IgD-negative memory B cell (primary cell): ENCODE measurements around the gene FCSK. TPM values are rescaled to one million over a fixed set of nuclear protein-coding genes. Genes with fewer than 3 reads are reported as not detected.
A peak's percentile ranks its signal among the peaks of the same experiment; 100 is the strongest.

Experiments
- H3K27ac Mint-ChIP-seq, 3 donors: one replicate each; pipeline ENCODE4 v1.8.0; 2020 to 2022; ENCODE audit warnings: mild to moderate bottlenecking in 3 of 3, mixed read lengths in 3 of 3, moderate library complexity in 1 of 3
- H3K27me3 Mint-ChIP-seq: one replicate; pipeline ENCODE4 v1.8.0; 2021; ENCODE audit warnings: mixed read lengths
- H3K36me3 Mint-ChIP-seq: one replicate; pipeline ENCODE4 v1.8.0; 2020; ENCODE audit warnings: mild to moderate bottlenecking, mixed read lengths
- H3K4me1 Mint-ChIP-seq, 3 donors: one replicate each; pipeline ENCODE4 v1.8.0; 2020 to 2022; ENCODE audit warnings: mixed read lengths in 3 of 3, mild to moderate bottlenecking in 1 of 3
- H3K4me3 Mint-ChIP-seq, 4 donors: one replicate each; pipeline ENCODE4 v1.8.0; 2020 to 2022; ENCODE audit warnings: mild to moderate bottlenecking in 4 of 4, mixed read lengths in 4 of 4, moderate library complexity in 3 of 4
- H3K9me3 Mint-ChIP-seq, 3 donors: one replicate each; pipeline ENCODE4 v1.8.0; 2020 to 2021; ENCODE audit warnings: mixed read lengths in 3 of 3, mild to moderate bottlenecking in 1 of 3
- polyA plus RNA-seq: library from polyadenylated mRNA; unstranded; fragments of 300-500 nt; fragmentation: Illumina TruSeq; gene quantifications from one replicate; pipeline ENCODE4 v1.2.3, GENCODE V29; 2021

The FCSK gene
- polyA plus RNA-seq, 1 donor from 2014 or later, result 4.6 TPM

DNA sequence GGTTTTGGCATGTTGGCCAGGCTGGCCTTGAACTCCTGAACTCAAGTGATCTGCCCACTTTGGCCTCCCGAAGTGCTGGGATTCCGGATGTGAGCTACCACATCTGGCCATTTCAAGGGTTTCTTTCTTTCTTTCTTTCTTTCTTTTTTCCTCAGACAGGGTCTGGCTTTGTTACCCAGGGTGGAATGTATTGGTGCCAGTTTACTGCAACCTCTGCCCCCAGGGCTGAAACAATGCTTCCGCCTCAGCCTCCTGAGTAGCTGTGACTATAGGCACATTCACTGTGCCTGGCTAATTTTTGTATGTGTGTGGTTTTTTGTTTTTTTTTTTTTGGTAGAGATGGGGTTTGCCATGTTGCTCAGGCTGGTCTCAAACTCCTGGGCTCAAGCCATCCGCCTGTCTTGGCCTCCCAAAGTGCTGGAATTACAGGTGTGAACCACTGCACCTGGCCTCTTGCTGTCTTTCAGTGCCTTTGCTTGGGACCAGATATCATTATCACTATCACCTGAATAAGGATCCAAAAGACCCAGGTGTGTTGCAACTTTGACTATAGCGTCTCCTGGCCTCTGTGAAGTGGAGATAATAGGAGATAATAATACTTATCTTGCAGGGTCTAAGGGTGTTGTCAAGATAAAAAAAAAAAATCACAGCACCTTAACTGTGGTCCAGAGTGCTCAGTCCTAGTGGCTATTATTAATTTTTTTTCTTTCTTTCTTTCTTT lies 3.2 kb downstream of the FCSK start:
- H3K27me3 Mint-ChIP-seq, result no peaks in the 10 kb centered on the region
- peaks cover 10 to 14% (median 10%) of the 10 kb centered on the region in 3 donors for H3K4me1 Mint-ChIP-seq
- no peak overlapping the region for H3K27ac Mint-ChIP-seq
- H3K36me3 Mint-ChIP-seq, result peaks cover 2% of the 10 kb centered on the region
- no peaks in the 10 kb centered on the region for H3K9me3 Mint-ChIP-seq
- peak overlapping the region in 1 of 4 donors; percentile 59 for H3K4me3 Mint-ChIP-seq

DNA sequence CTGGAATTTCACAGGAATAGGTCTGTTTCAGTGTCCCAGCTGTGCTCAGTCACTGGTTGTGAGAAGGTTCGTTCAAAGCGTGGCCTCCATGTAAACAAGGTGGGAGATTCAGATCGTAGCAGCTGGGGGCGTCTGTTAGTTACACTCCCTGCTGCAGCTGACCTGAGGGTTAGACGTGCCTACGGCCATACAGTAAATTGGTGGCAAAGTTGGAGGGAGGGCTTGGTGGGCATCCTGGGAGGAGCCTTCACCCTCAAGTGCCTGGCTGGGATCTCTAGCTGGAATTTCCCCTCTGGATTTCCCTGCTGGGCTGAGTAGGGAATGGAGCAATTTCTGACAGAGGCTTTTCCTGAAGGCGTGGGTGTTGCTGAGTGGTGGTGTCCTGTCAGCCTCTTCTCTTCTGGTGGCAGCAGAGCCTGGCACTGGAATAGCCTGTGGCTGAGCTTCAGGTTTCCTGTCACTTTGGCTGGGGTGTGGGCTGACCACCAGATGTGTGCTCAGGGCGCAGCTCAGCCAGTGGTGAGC lies 6.4 kb downstream of the FCSK start:
- no peak overlapping the region for H3K4me3 Mint-ChIP-seq

DNA sequence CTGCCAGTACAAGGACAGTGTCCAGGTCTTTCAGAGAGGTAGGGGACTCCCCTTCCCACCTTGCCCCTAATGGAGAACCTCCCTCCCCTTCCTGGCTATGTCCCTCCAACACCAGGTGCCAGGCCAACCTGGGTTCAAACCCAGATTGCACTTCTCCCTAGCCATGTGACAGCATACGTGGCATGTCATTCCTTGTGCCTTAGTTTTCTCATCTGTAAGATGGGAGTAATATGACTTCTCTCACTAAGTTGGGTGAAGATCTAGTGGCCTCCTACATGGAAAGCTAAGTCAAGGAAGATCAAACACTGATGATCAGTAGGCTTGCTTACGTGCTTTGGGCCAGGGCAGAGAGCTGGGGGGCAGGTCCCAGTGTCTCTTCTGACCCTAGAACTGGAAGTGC lies 8.8 kb downstream of the FCSK start:
- H3K4me1 Mint-ChIP-seq, result peaks cover 0 to 2% (median 0%) of the 10 kb centered on the region in 3 donors

More for the DNA sequence above, 6.4 kb downstream of the FCSK start:
- Mint-ChIP-seq H3K9me3 (no peaks in the 10 kb centered on the region), H3K27ac (no peak overlapping the region), H3K4me1 (peaks cover 2 to 5% (median 5%) of the 10 kb centered on the region in 3 donors), H3K27me3 (no peaks in the 10 kb centered on the region), H3K36me3 (peaks cover 2% of the 10 kb centered on the region)

DNA sequence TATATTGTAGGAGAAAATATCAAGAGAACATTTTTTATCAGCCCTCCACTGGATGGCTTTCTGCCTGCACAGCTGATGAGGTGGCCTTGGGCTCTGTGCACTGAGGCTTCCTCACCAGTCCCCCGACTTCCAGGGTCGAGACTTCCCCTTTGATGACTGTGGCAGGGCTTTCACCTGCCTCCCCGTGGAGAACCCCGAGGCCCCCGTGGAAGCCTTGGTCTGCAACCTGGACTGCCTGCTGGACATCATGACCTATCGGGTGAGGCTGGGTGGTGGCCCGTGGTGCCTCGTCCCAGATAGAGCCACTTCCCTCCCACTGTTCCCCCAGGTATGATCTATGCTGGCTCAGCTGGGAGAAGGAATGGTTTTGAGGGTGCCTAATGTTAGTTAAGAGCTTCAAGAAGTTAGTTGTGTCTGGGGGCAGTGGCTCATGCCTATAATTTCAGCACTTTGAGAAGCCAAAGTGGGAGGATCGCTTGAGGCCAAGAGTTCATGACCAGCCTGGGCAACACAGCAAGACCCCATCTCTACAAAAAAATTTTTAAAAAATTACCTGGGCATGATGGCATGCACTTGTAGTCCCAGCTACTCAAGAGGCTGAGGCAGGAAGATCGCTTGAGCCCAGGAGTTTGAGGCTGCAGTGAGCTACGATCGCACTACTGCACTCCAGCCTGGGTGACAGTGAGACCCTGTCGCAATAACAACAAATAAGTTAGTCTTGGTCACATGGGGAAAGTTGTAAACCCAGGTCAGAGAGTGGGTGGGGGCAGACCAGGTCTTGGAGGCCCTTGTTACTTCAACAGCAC lies 11.8 kb downstream of the FCSK start:
- H3K27me3 Mint-ChIP-seq, result no peaks in the 10 kb centered on the region
- H3K36me3 Mint-ChIP-seq, result peaks cover 2% of the 10 kb centered on the region
- H3K9me3 Mint-ChIP-seq, result no peaks in the 10 kb centered on the region
- H3K4me3 Mint-ChIP-seq, result no peak overlapping the region
- H3K4me1 Mint-ChIP-seq, result peaks cover 0 to 2% (median 0%) of the 10 kb centered on the region in 3 donors
- no peak overlapping the region for H3K27ac Mint-ChIP-seq

More for the DNA sequence above, 8.8 kb downstream of the FCSK start:
- Mint-ChIP-seq H3K27ac (no peak overlapping the region), H3K27me3 (no peaks in the 10 kb centered on the region), H3K4me3 (no peak overlapping the region), H3K9me3 (no peaks in the 10 kb centered on the region), H3K36me3 (peaks cover 2% of the 10 kb centered on the region)

- no peak overlapping the region for H3K27ac Mint-ChIP-seq
- no peak overlapping the region for H3K4me3 Mint-ChIP-seq
- no peaks in the 10 kb centered on the region for H3K27me3 Mint-ChIP-seq
- H3K36me3 Mint-ChIP-seq, result peaks cover 2% of the 10 kb centered on the region
- H3K9me3 Mint-ChIP-seq, result no peaks in the 10 kb centered on the region
- no peaks in the 10 kb centered on the region for H3K4me1 Mint-ChIP-seq
Observed at GRCh38 chr16:70466805-70467076, 12.3 kb downstream of the FCSK start.

DNA sequence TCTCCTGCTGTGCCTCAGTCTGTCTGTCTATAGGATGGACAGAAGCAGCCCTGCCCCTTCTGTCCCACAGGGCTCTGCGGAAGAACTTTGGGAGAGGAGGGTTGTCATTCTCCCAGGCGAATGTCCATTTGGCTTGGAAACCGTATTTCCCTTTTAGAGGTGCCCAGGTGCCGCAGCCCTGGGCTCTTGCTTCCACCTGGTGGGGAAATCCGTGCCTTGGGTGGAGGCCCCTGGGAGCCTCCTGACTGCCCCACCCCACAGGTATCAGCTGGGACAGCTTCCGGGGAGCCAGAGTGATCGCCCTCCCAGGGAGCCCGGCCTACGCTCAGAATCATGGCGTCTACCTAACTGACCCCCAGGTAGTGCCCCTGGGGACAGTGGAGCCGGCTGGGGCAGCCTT lies 12.7 kb downstream of the FCSK start:
- Mint-ChIP-seq H3K27me3 (no peaks in the 10 kb centered on the region), H3K27ac (no peak overlapping the region), H3K9me3 (no peaks in the 10 kb centered on the region), H3K4me1 (no peaks in the 10 kb centered on the region), H3K4me3 (no peak overlapping the region), H3K36me3 (no peaks in the 10 kb centered on the region)

DNA sequence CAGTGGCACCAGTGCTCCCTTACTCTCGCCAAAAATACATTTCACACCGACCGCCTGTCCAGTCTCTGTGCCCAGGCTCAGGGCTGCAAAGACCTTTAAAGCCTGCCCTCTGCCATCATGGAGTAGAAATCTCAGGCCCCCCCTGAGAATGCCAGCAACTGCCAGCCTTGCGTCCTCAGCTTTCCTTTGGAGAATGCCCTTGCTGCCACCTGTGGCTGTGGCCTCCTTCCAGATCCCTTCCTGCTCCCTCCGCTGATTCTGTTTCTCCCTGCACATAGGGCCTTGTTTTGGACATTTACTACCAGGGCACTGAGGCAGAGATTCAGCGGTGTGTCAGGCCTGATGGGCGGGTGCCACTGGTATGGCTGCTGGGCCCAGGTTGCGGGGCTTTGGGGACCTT lies 13.2 kb downstream of the FCSK start:
- H3K9me3 Mint-ChIP-seq, result no peaks in the 10 kb centered on the region
- no peaks in the 10 kb centered on the region for H3K27me3 Mint-ChIP-seq
- H3K27ac Mint-ChIP-seq, result no peak overlapping the region
- H3K36me3 Mint-ChIP-seq, result no peaks in the 10 kb centered on the region
- no peak overlapping the region for H3K4me3 Mint-ChIP-seq
- no peaks in the 10 kb centered on the region for H3K4me1 Mint-ChIP-seq

GRCh38 chr16:70468776-70469525 lies 14.6 kb downstream of the FCSK start:
- H3K36me3 Mint-ChIP-seq, result no peaks in the 10 kb centered on the region
- H3K27me3 Mint-ChIP-seq, result no peaks in the 10 kb centered on the region
- H3K4me1 Mint-ChIP-seq, result no peaks in the 10 kb centered on the region
- H3K4me3 Mint-ChIP-seq, result no peak overlapping the region
- H3K9me3 Mint-ChIP-seq, result no peaks in the 10 kb centered on the region
- peak overlapping the region in 1 of 3 donors; percentile 73 for H3K27ac Mint-ChIP-seq

DNA sequence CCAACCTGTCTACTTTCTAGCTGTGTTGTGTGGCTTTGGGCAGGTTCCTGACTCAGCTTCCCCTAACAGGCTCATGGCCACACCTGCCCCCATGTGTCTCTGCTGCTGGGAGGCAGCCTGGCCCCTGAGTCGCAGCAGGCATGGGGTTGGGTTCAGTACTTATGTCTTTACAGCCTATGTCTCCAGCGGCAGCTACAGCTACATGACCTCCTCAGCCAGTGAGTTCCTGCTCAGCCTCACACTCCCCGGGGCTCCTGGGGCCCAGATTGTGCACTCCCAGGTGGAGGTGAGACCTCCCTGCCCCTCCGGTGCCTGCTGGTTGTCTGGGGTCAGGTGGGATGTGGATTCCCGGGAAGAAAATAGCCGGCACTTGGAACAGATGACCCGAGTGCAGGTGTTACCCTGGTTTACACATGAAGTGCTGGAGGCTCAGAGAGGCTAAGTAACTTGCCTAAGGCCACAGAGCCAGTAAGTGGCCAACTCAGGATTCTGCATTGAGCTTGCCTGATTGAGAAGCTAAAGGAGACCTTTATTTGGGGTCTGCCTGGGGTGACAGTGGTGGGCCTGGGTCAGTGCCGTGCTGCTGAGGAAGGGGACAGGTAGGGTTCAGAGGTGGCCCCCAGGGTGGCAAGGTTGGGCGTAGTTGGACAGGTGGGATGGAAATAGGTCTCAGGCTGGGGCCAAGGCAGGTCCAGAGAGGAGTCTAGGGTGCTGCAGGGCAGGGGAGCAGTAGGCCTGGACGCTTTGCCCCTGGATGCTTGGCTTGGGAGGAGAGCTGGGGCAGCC lies 15.9 kb downstream of the FCSK start:
- no peak overlapping the region for H3K27ac Mint-ChIP-seq

GRCh38 chr16:70470927-70471341 lies 16.5 kb downstream of the FCSK start:
- peaks cover 1% of the 10 kb centered on the region for H3K36me3 Mint-ChIP-seq
- H3K9me3 Mint-ChIP-seq, result no peaks in the 10 kb centered on the region
- no peaks in the 10 kb centered on the region for H3K4me1 Mint-ChIP-seq
- H3K27ac Mint-ChIP-seq, result no peak overlapping the region
- H3K4me3 Mint-ChIP-seq, result no peak overlapping the region
- H3K27me3 Mint-ChIP-seq, result no peaks in the 10 kb centered on the region

More for the DNA sequence above, 15.9 kb downstream of the FCSK start:
- H3K36me3 Mint-ChIP-seq, result no peaks in the 10 kb centered on the region
- H3K9me3 Mint-ChIP-seq, result no peaks in the 10 kb centered on the region
- no peaks in the 10 kb centered on the region for H3K4me1 Mint-ChIP-seq
- no peak overlapping the region for H3K4me3 Mint-ChIP-seq
- no peaks in the 10 kb centered on the region for H3K27me3 Mint-ChIP-seq

- Mint-ChIP-seq H3K27me3 (no peaks in the 10 kb centered on the region), H3K27ac (no peak overlapping the region)
Observed at GRCh38 chr16:70472786-70473433, 18.5 kb downstream of the FCSK start.

DNA sequence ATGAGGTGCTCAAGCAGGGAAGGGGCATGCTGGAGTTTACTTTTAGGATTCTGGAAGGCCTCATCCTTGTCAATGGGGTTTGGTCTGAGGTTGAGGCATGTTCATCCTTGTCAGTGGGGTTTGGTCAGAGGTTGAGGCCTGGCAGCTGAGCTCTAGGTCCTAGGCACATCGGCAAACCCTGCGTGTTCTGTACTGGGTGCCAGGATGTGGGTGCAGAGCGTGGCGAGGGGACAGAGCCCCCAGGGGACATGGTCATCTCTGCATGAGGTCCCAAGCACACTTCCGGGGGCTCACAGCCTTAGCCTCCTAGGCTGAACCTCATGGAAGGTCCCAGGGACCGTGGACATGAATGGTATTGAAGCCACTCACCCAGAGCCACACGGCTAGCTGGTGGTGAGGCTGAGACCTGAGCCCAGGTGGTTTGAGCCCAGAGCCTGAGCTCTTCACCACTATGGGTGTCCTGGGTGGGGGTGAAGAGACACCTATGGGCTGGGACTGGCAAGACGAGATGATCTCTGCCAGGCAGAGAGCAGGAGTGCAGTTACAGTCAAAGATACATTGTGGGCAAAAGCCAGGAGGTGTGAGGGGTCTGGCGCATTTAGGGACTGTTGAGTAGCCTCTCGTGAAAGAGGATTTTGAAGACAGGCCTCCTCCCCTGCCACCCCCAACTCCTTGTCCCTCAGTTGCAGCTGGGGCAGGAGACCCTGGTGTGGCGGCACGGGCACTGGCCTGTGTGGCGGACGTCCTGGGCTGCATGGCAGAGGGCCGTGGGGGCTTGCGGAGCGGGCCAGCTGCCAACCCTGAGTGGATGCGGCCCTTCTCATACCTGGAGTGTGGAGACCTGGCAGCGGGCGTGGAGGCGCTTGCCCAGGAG lies 19.3 kb downstream of the FCSK start:
- H3K27ac Mint-ChIP-seq, result peak overlapping the region in 1 of 3 donors; percentile 95
- H3K4me1 Mint-ChIP-seq, result peaks cover 0 to 5% (median 0%) of the 10 kb centered on the region in 3 donors
- no peaks in the 10 kb centered on the region for H3K27me3 Mint-ChIP-seq
- H3K4me3 Mint-ChIP-seq, result peak overlapping the region in 1 of 4 donors; percentile 23
- H3K9me3 Mint-ChIP-seq, result no peaks in the 10 kb centered on the region
- H3K36me3 Mint-ChIP-seq, result peaks cover 1% of the 10 kb centered on the region

More at GRCh38 chr16:70472786-70473433, 18.5 kb downstream of the FCSK start:
- Mint-ChIP-seq H3K36me3 (peaks cover 1% of the 10 kb centered on the region), H3K9me3 (no peaks in the 10 kb centered on the region), H3K4me1 (peaks cover 0 to 5% (median 0%) of the 10 kb centered on the region in 3 donors), H3K4me3 (no peak overlapping the region)

- Mint-ChIP-seq H3K27ac (no peak overlapping the region), H3K4me1 (peaks cover 0 to 5% (median 0%) of the 10 kb centered on the region in 3 donors), H3K9me3 (no peaks in the 10 kb centered on the region), H3K27me3 (no peaks in the 10 kb centered on the region), H3K36me3 (peaks cover 1% of the 10 kb centered on the region), H3K4me3 (no peak overlapping the region)
Observed at GRCh38 chr16:70474320-70475053, 20.1 kb downstream of the FCSK start.
